KMS-11 (cell line): ENCODE measurements around the gene SHMT2.

Experiments
- H2AFZ ChIP-seq: fragments of 200-600 bp; sonication (generic); 2 replicates; pipeline ENCODE4 v1.6.1; 2016; ENCODE audit warnings: antibody characterized with exemption, mixed run types, low read depth
- H3K27ac ChIP-seq: fragments of 200-600 bp; sonication (generic); 2 replicates; pipeline ENCODE4 v1.6.1; 2016; ENCODE audit warnings: mild to moderate bottlenecking, mixed run types
- H3K27me3 ChIP-seq: fragments of 200-600 bp; sonication (generic); 2 replicates; pipeline ENCODE4 v1.6.1; 2017; ENCODE audit warnings: mild to moderate bottlenecking, low read depth, mixed run types, moderate library complexity; ENCODE audit not compliant: insufficient read depth
- H3K36me3 ChIP-seq: fragments of 200-600 bp; sonication (generic); 2 replicates; pipeline ENCODE4 v1.6.1; 2017; ENCODE audit warnings: mild to moderate bottlenecking, mixed run types; ENCODE audit not compliant: insufficient read depth
- H3K4me1 ChIP-seq: fragments of 200-600 bp; sonication (generic); 2 replicates; pipeline ENCODE4 v1.6.1; 2016; ENCODE audit warnings: mild to moderate bottlenecking, low read depth, mixed run types; ENCODE audit not compliant: poor library complexity, severe bottlenecking
- H3K4me2 ChIP-seq: fragments of 200-600 bp; sonication (generic); 2 replicates; pipeline ENCODE4 v1.7.0; 2016; ENCODE audit warnings: mild to moderate bottlenecking, mixed run types
- H3K4me3 ChIP-seq: fragments of 200-600 bp; sonication (generic); IDR thresholded peaks from 2 replicates; pipeline ENCODE4 v1.6.1; 2017; ENCODE audit warnings: low read depth, low read length, mixed read lengths; ENCODE audit not compliant: insufficient read depth
- H3K79me2 ChIP-seq: fragments of 200-600 bp; sonication (generic); 2 replicates; pipeline ENCODE4 v1.6.1; 2016; ENCODE audit warnings: low read depth, mixed run types; ENCODE audit not compliant: insufficient read depth
- H3K9ac ChIP-seq: fragments of 200-600 bp; sonication (generic); 2 replicates; pipeline ENCODE4 v1.6.1; 2016; ENCODE audit warnings: mild to moderate bottlenecking, mixed run types
- H4K20me1 ChIP-seq: fragments of 200-600 bp; sonication (generic); 2 replicates; pipeline ENCODE4 v1.6.1; 2016; ENCODE audit warnings: mild to moderate bottlenecking, mixed run types; ENCODE audit not compliant: insufficient read depth
- CTCF ChIP-seq: fragments of 200-600 bp; sonication (generic); conservative IDR thresholded peaks from 2 replicates; pipeline ENCODE4 v1.6.1; 2017; ENCODE audit warnings: low read depth, mild to moderate bottlenecking, antibody characterized with exemption, low read length, moderate library complexity, mixed read lengths

Gene SHMT2

DNA sequence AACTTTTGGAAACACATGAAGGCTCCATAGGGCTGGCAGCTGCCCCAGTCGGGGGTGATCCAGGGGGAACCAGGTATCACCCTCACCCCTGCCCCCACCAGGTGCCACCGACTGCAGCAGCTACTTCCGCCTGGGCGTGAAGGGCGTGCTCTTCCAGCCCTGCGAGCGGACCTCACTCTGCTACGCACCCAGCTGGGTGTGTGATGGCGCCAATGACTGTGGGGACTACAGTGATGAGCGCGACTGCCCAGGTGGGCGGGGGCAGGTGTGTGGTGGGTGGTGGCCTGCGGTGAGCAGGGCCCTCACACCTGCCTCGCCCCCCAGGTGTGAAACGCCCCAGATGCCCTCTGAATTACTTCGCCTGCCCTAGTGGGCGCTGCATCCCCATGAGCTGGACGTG is 35.3 kb upstream of the SHMT2 start:
- Histone ChIP-seq H3K27me3 (peaks cover 58% of the 10 kb centered on the region), H3K4me1 (no peaks in the 10 kb centered on the region), H2AFZ (no peak overlapping the region), H4K20me1 (no peaks in the 10 kb centered on the region), H3K4me3 (no peak overlapping the region), H3K36me3 (no peaks in the 10 kb centered on the region), H3K9ac (no peak overlapping the region), H3K27ac (no peak overlapping the region), H3K4me2 (no peak overlapping the region), H3K79me2 (no peaks in the 10 kb centered on the region)
- TF ChIP-seq CTCF: no peak

DNA sequence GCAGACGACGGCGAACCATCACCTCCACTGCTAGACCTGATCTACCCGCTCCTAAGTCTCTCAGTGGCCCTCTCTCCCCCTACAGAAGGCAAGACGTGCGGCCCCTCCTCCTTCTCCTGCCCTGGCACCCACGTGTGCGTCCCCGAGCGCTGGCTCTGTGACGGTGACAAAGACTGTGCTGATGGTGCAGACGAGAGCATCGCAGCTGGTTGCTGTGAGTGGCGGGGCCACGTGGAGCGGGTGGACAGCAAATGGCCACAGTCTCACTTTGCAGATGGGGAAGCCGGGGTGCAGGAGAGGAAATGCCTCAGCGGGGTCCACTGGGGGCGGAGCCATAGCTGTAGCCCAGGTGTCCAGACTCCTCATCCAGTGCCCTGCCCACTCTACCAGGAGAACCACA is 34.3 kb upstream of the SHMT2 start:
- Histone ChIP-seq H2AFZ (no peak overlapping the region), H3K27ac (no peak overlapping the region), H4K20me1 (no peaks in the 10 kb centered on the region), H3K4me3 (no peak overlapping the region), H3K27me3 (peaks cover 67% of the 10 kb centered on the region), H3K36me3 (no peaks in the 10 kb centered on the region), H3K79me2 (no peaks in the 10 kb centered on the region), H3K4me2 (no peak overlapping the region), H3K4me1 (no peaks in the 10 kb centered on the region), H3K9ac (no peak overlapping the region)
- TF ChIP-seq CTCF: no peak

DNA sequence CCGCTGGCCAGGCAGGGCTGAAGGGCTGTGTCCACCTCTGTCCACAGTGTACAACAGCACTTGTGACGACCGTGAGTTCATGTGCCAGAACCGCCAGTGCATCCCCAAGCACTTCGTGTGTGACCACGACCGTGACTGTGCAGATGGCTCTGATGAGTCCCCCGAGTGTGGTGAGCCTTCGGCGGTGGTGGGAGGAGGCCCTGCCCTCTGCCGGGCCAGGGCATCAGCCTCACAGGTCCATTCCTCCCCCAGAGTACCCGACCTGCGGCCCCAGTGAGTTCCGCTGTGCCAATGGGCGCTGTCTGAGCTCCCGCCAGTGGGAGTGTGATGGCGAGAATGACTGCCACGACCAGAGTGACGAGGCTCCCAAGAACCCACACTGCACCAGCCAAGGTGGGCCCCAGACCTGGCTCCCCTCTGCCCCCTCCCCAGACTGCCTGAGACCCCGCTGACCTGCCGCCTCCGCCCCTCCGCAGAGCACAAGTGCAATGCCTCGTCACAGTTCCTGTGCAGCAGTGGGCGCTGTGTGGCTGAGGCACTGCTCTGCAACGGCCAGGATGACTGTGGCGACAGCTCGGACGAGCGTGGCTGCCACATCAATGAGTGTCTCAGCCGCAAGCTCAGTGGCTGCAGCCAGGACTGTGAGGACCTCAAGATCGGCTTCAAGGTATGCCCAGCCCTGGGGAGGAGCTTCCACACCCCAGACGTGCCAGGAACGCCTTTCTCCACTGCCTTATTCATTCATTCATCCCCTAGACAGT is 33.7 kb upstream of the SHMT2 start:
- Histone ChIP-seq H3K4me3 (no peak overlapping the region), H3K9ac (no peak overlapping the region), H3K27ac (no peak overlapping the region), H2AFZ (peak overlapping the region; percentile 28; the same call in 1 of the 2 replicates), H3K36me3 (no peaks in the 10 kb centered on the region), H3K27me3 (peaks cover 68% of the 10 kb centered on the region), H3K4me1 (no peaks in the 10 kb centered on the region), H4K20me1 (no peaks in the 10 kb centered on the region), H3K79me2 (no peaks in the 10 kb centered on the region), H3K4me2 (no peak overlapping the region)
- peak; percentile 45; the same call in 1 of the 2 replicates for TF ChIP-seq CTCF

DNA sequence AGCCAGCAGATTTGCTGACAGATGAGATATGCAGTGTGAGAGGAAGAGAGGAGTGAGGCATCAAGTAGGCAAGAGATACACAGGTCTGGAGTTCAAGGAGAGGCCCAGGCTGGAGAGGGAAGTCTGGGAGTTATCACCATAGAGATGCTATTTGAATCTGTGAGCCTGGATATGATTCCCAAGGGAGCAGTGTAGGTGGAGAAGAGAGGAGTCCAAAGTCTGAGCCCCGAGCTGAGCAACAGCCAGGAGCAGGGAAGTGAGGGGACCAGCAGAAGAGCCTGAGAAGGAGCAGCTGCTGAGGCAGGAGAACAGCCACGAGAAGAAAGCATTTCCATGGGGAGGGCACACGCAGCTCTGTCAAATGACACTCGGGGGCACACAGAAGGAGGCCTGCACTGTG is 33.1 kb upstream of the SHMT2 start:
- TF ChIP-seq CTCF: no peak
- Histone ChIP-seq H3K4me1 (no peaks in the 10 kb centered on the region), H3K4me3 (no peak overlapping the region), H3K79me2 (no peaks in the 10 kb centered on the region), H3K27me3 (peaks cover 74% of the 10 kb centered on the region), H3K9ac (no peak overlapping the region), H2AFZ (peak overlapping the region; percentile 28; the same call in 1 of the 2 replicates), H3K27ac (no peak overlapping the region), H4K20me1 (no peaks in the 10 kb centered on the region), H3K36me3 (no peaks in the 10 kb centered on the region), H3K4me2 (no peak overlapping the region)
